Right hindlimb (tissue), 1 donor: ENCODE results near the gene RXYLT1.
A peak's percentile ranks its signal among the peaks of the same experiment; 100 is the strongest.
"Not testable (repeated sequence)": the region's sequence is repeated elsewhere in the genome, so short reads cannot be mapped to it uniquely, and the experiment has no call there.

Source experiments
- DNase-seq: peaks from one replicate; pipeline ENCODE4 v3.0.0-alpha.2; 2018

Gene RXYLT1

DNA sequence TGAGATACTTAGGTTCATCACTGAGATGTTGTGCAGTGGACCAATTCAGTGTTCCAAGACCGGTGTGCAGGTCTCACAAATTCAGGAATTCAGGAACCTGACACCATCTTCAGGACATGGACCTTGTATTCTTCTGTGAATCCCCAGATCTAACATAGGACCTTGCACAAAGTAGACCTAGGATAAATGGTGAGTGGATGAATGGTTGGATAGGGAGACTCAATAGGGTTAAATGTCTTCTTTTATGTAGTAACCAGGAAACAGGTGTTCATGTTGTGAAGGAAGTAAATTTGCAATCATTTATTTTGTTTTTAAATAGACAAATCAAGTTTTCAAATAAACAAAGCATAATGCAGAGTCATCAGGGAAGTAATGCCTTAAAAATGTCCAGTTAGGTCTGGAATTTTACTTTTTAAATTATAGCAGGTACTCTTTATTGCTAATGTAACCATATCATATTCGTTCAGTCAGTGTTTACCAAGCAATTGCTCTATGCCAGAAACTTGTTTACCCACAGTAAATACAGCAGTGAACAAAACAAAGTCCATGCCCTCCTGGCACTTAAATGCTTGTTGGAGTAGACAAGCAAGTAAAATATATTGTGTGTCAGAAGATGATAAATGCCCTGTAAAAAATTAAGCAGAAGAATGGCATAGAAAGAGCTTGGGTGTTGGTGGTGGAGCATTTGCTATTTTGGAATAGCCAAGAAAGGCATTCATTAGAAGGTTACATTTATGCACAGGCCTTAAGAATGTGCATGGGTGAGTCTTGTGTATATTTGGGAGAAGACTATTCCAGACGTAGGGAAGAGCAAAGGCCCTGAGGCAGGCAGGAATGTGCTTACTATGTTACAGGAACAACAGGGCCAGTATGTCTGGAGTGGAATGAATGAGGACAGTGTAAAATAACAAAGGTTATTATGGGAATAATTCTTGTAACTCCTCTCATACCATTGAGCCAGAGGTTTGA, 26.3 kb downstream of the RXYLT1 start:
- no peak for DNase-seq

GRCh38 chr12:63808631-63809030, 28.9 kb downstream of the RXYLT1 start:
- DNase-seq = no peak

DNA sequence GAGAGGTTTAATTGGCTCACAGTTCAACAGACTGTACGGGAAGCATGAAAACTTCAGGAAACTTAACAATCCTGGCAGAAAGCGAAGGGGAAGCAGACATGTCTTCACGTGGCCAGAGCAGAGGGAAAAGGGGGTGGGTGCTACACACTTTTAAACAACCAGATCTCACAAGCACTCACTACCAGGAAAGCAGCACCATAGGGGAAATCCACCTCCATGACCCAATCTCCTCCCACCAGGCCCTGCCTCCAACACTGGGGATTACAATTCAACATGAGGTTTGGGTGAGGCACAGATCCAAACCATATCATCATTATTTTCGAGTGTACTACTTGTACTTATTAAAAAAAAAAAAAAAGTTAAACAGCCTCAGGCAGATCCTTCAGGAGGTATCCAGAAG, 29.9 kb downstream of the RXYLT1 start:
- no peak for DNase-seq

- no peak for DNase-seq
Measured at GRCh38 chr12:63811334-63811733, 31.6 kb downstream of the RXYLT1 start.

GRCh38 chr12:63811755-63812154, 32.0 kb downstream of the RXYLT1 start:
- no peak for DNase-seq

GRCh38 chr12:63814146-63814772, 34.5 kb downstream of the RXYLT1 start:
- DNase-seq = no peak

DNA sequence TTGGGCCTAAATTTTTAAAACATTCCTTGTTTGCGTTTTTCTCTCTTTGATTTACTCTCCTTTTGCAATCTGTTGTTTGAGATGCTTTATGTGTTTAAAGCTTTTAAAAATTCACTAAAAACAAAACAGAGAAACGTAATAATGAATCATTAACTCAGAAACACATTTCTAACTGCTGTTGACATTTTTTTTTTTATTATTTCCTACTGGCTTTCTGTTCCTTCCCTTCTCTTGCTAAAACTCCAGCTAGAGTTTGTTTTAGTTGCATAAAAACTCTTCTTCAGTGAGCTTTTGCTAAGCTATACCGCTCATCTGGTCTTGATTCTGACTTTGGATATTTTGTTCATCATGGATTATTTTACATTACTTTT, 35.8 kb downstream of the RXYLT1 start:
- DNase-seq = no peak

GRCh38 chr12:63816031-63816430, 36.3 kb downstream of the RXYLT1 start:
- no peak for DNase-seq

GRCh38 chr12:63820427-63820826, 40.7 kb downstream of the RXYLT1 start:
- no peak for DNase-seq

GRCh38 chr12:63821781-63822251, 42.1 kb downstream of the RXYLT1 start:
- DNase-seq = peak; percentile 51

- DNase-seq = no peak
Measured at GRCh38 chr12:63822352-63822751, 42.6 kb downstream of the RXYLT1 start.

GRCh38 chr12:63823040-63823439, 43.3 kb downstream of the RXYLT1 start:
- DNase-seq = no peak

DNA sequence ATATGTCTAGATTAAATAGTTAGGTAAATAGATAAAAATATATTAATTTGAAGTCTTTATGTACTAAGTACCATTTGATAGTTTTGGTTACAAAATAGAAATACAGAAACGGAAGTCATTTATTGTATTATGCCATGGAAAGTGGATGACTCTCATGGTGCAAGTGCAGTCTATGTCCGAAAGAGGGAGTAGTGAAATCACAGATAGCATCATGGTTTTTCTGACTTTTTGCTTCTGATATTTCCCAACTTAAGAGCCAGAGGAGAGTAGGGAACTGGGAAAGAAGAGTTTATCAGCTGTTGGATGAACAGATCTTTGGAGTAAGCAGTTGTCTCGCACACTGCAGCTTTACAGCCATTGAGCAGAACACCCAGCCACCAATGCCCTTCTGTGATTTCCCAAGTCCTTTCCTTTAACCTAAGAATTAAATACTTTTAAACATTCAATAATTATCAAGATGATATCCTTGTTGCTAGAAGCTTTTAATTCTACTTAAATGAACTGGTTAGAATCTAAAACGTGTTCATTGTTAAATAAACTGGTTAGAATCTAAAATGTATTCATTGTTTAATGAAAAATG, 46.4 kb downstream of the RXYLT1 start:
- no peak for DNase-seq

DNA sequence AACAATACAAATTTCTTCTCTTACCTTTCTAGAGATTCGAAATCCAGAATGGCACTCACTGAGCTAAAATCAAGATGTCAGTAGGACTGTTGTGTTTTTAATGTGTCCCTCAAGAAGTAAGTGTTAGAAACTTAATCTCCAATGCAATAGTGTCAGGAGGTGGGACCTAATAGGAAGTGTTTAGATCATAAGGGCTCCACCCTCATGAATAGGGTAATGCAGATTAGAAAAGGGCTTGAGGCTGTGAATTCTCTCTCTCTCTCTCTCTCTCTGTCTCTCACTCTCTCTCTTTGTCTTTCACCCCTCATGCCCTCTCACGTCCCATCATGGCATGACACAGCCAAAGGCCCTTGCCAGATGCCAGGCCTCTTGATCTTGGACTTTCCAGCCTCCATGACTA, 49.2 kb downstream of the RXYLT1 start:
- no peak for DNase-seq

DNA sequence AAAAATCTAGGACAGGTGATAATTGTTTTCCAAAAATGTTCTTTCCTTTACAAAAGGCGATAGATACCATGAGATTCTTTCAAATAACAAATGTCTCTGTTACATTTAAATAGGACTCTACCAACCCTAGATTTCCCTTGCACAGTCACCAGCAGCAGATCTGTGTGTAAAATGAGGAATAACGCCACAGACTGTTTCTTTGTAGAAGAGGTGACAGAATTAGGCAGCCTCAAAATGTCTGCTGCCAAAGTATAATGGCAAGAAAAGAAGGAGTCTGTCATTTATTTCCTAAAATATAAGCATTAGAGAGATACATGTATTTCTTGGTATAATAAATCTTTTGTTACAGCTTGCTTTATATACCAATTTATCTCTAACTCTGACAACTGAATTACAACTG, 56.3 kb downstream of the RXYLT1 start:
- DNase-seq = no peak

DNA sequence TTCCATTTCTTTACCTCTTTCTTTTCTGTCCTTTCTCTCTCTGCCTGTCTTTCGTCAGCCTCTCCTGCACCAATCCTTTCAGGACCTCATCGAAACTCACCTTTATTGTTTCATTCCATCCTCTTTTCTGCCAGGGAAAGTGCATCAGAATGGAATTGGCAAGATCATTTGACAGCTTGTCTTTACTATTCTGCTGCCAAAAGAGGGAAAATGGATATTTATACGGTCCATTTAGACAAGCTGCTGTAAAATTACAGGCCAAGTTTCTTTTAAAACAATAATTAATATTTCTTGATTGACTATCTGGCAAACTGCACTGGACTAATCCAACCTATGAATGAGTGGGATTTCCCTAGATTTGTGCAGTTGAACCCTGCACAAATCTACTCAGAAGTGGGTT, 57.2 kb downstream of the RXYLT1 start:
- DNase-seq = no peak

DNA sequence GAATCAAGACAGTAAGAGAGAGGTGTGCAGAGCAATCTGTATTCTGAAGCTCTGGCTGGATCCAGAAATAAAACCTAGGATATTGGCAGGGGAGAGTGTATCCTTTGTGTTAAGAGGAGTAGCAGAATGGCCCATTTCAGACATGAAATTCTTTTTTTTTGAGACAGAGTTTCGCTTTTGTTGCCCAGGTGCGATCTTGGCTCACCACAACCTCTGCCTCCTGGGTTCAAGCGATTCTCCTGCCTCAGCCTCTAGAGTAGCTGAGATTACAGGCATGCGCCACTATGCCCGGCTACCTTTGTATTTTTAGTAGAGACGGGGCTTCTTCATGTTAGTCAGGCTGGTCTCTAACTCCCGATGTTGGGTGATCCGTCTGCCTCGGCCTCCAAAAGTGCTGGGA, 58.7 kb downstream of the RXYLT1 start:
- no peak for DNase-seq

- no peak for DNase-seq
Measured at GRCh38 chr12:63841011-63841410, 61.3 kb downstream of the RXYLT1 start.

GRCh38 chr12:63841571-63841970, 61.9 kb downstream of the RXYLT1 start:
- DNase-seq = no peak

DNA sequence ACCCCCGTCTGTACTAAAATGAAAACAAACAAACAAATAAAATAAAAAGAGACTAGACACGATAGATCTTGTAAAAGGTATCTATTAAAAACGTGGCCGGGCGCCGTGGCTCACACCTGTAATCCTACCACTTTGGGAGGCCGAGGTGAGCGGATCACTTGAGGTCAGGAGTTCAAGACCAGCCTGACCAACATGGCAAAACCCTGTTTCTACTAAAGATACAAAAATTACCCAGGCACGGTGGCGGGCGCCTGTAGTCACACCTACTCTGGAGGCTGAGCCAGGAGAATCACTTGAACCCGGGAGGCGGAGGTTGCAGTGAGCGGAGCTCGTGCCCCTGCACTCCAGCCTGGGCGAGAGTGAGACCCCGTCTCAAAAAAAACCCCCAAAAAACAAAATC, 63.0 kb downstream of the RXYLT1 start:
- not testable (repeated sequence) for DNase-seq

GRCh38 chr12:63843254-63843720, 63.6 kb downstream of the RXYLT1 start:
- DNase-seq = no peak

DNA sequence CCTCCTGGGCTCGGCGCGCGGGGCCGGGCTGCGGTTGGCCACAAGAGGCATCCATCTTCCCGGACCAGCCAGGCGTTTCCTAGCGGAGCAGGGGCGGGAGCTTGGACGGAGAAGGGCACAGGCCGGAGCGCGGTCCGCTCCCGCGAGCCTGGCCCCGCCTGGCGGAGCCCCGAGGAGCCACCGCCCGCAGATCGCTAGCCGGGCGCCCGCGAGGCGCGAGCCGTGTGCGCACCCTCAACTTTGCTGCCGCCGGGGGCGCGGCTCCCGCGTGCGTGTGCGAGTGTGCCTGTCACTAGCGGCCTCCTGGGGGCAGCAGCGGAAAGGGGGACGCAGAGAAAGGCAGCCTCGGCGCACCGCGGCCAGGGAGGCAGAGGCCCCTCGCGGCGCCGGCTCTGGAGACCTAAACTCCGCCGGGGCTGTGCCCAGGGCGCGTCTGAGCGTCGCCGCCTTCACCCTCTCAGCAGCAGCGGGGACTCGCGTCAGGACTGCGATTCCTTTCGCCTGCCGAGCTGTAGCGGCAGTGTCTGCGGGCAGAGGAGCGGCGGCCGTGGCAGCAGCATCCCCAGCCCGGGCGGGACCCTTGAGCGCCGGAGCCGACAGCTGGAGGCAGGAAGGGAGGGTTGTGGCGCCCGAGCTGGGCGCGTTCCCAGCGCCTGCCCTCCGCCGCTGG, 64.1 kb downstream of the RXYLT1 start:
- peak; percentile 95 for DNase-seq
